GM12878 (cell line): ENCODE measurements around the gene VCL. TPM values are rescaled to one million over a fixed set of nuclear protein-coding genes. Genes with fewer than 3 reads are reported as not detected.

ENCODE experiments used
- ATAC-seq: fragments of 200-7000 bp; cut with Tn5 transposase; 3 replicates; pipeline ENCODE4 v1.9.1; 2020; ENCODE audit warnings: mild to moderate bottlenecking, moderate library complexity
- BruUV-seq: library from RNA; stranded (reverse); fragments of 400-500 nt; replicated peaks from 2 replicates; lab custom pipeline; 2021; lab: Mats Ljungman, UMichigan
- CTCF ChIA-PET: fragments of 300-600 bp; sonication (Branson Sonifier 250); formaldehyde crosslinking; extraction: SDS; loops from one replicate; lab custom pipeline; 2021; ENCODE audit warnings: inconsistent platforms; lab: Yijun Ruan, JAX
- POLR2A ChIA-PET: fragments of 350-600 bp; formaldehyde crosslinking; extraction: SDS; loops from one replicate; lab custom pipeline; 2021; ENCODE audit warnings: inconsistent platforms; lab: Charles Lee
- RAD21 ChIA-PET: fragments of 300-600 bp; sonication (Branson Sonifier 250); formaldehyde crosslinking; loops from one replicate; lab custom pipeline; 2023; ENCODE audit warnings: antibody characterized with exemption; ENCODE audit not compliant: unreplicated experiment; lab: Charles Lee
- SMC1A ChIA-PET: fragments of 300-600 bp; sonication (Branson Sonifier 250); formaldehyde crosslinking; loops from one replicate; lab custom pipeline; 2023; ENCODE audit not compliant: unreplicated experiment, uncharacterized antibody; lab: Charles Lee
- DNase-seq: peaks from one replicate; pipeline ENCODE4 v3.0.0-alpha.2; 2011; ENCODE audit warnings: low read depth, low spot score
- FAIRE-seq: peaks from 3 replicates; lab custom pipeline; 2011; peaks lifted over from hg19 to GRCh38; lab: Jason Lieb, UNC
- H2AFZ ChIP-seq: 2 replicates; pipeline ENCODE4 v1.6.0; 2011; ENCODE audit warnings: low read depth, low read length, control low read depth; ENCODE audit not compliant: control insufficient read depth
- H3K27ac ChIP-seq: 2 replicates; pipeline ENCODE4 v1.5.1; 2011; ENCODE audit warnings: control low read depth; ENCODE audit not compliant: control insufficient read depth, insufficient read depth
- H3K27me3 ChIP-seq, 2 experiments: replicated peaks in 1 of 2; 2 replicates each; pipeline versions ENCODE4 v1.6.0 to v1.6.1; 2011; ENCODE audit warnings: low read length in 1 of 2; ENCODE audit not compliant: control insufficient read depth in 2 of 2, insufficient read depth in 2 of 2
- H3K36me3 ChIP-seq, 2 experiments: 2 replicates each; pipeline ENCODE4 v1.5.1; 2011; ENCODE audit warnings: low read length in 1 of 2; ENCODE audit not compliant: control insufficient read depth in 2 of 2, insufficient read depth in 2 of 2
- H3K4me1 ChIP-seq: 2 replicates; pipeline ENCODE4 v1.6.1; 2011; ENCODE audit warnings: mild to moderate bottlenecking, low read length, moderate library complexity, mixed read lengths; ENCODE audit not compliant: control insufficient read depth, insufficient read depth
- H3K4me2 ChIP-seq: 2 replicates; pipeline ENCODE4 v1.6.0; 2011; ENCODE audit warnings: control low read depth; ENCODE audit not compliant: control insufficient read depth, insufficient read depth
- H3K4me3 ChIP-seq: fragments of 200-600 bp; sonication (generic); 2 replicates; pipeline ENCODE4 v1.5.1; 2016
- H3K79me2 ChIP-seq: 2 replicates; pipeline ENCODE4 v1.6.0; 2011; ENCODE audit warnings: low read length; ENCODE audit not compliant: control insufficient read depth, insufficient read depth
- H3K9ac ChIP-seq: 2 replicates; pipeline ENCODE4 v1.8.0; 2011; ENCODE audit warnings: low read length, control low read depth, mixed read lengths; ENCODE audit not compliant: control insufficient read depth, insufficient read depth
- H3K9me3 ChIP-seq: replicated peaks from 3 replicates; pipeline ENCODE4 v1.5.1; 2011; ENCODE audit warnings: mild to moderate bottlenecking, low read length; ENCODE audit not compliant: control insufficient read depth, insufficient read depth
- H4K20me1 ChIP-seq: 2 replicates; pipeline ENCODE4 v1.6.0; 2011; ENCODE audit not compliant: control insufficient read depth, insufficient read depth
- DPF2 ChIP-seq: fragments of 450-650 bp; IDR thresholded peaks from 2 replicates; pipeline ENCODE4 v1.6.1; 2017; ENCODE audit warnings: mild to moderate bottlenecking
- EED ChIP-seq: sonication (generic); IDR thresholded peaks from 2 replicates; pipeline ENCODE4 v1.6.1; 2016; ENCODE audit warnings: antibody characterized with exemption, low read depth
- ELK1 ChIP-seq: IDR thresholded peaks from 2 replicates; pipeline ENCODE4 v1.6.1; 2012; ENCODE audit warnings: low read depth, low read length, improper control_type of control experiment
- IKZF1 ChIP-seq: fragments of 450-650 bp; conservative IDR thresholded peaks from 2 replicates; pipeline ENCODE4 v1.6.1; 2017; ENCODE audit warnings: antibody characterized with exemption, mild to moderate bottlenecking
- IKZF2 ChIP-seq, 2 experiments: fragments of 450-650 bp; IDR thresholded peaks; 2 replicates each; pipeline ENCODE4 v1.6.1; 2017; ENCODE audit warnings: mild to moderate bottlenecking in 2 of 2, moderate library complexity in 2 of 2
- NFIC ChIP-seq: IDR thresholded peaks from 2 replicates; pipeline ENCODE4 v1.6.1; 2012; ENCODE audit warnings: low read depth, mild to moderate bottlenecking, inconsistent platforms, low read length, moderate library complexity
- PAX5 ChIP-seq: IDR thresholded peaks from 2 replicates; pipeline ENCODE4 v1.6.1; 2011; ENCODE audit warnings: low read depth, low read length, borderline replicate concordance
- RELB ChIP-seq: fragments of 450-650 bp; IDR thresholded peaks from 2 replicates; pipeline ENCODE4 v1.6.1; 2017; ENCODE audit warnings: low read depth, mild to moderate bottlenecking, moderate library complexity
- SPI1 ChIP-seq: IDR thresholded peaks from 2 replicates; pipeline ENCODE4 v1.6.1; 2011; ENCODE audit warnings: low read depth, mild to moderate bottlenecking, low read length, moderate library complexity, borderline replicate concordance; ENCODE audit not compliant: insufficient read depth
- ZBTB11 ChIP-seq: fragments of 450-650 bp; formaldehyde crosslinking; IDR thresholded peaks from 2 replicates; pipeline ENCODE4 v1.5.0; 2022; ENCODE audit warnings: mild to moderate bottlenecking, missing genetic modification characterization
- ZNF207 ChIP-seq: fragments of 450-650 bp; IDR thresholded peaks from 2 replicates; pipeline ENCODE4 v1.6.1; 2014; ENCODE audit warnings: antibody characterized with exemption, mild to moderate bottlenecking, borderline replicate concordance
- WGBS: methylation state at CpG from one replicate; pipeline ENCODE4 v1.1.6; 2016; ENCODE audit warnings: low lambda C conversion rate; ENCODE audit not compliant: insufficient replicate concordance, insufficient coverage; ENCODE audit errors: missing lambda C conversion rate; 5-methylcytosine and 5-hydroxymethylcytosine counted together
- in situ Hi-C: fragments of 300-500 bp; cut with MboI; formaldehyde crosslinking; loops from 9 replicates; pipeline ENCODE4 v1.14.3; 2018; ENCODE audit warnings: mixed read lengths
- intact Hi-C: fragments of 100-400 bp; cut with micrococcal nuclease; formaldehyde crosslinking; loops from one replicate; pipeline ENCODE4 v1.14.2; 2022; ENCODE audit not compliant: unreplicated experiment
- polyA plus RNA-seq, 11 experiments: library from polyadenylated mRNA; depleted of rRNA in 4 of 11; unstranded in 6 of 11; stranded (reverse) in 5 of 11; fragments of >200 nt; fragmentation: Nextera tagmentation in 4 of 11; fragmentation: Illumina TruSeq in 1 of 11; extraction: Ambion mirVana in 4 of 11; extraction: Trizol in 1 of 11; gene quantifications; 1 replicate in 1 of 11; 2 replicates in 10 of 11; pipeline versions ENCODE4 v1.2.1 to v1.2.3, GENCODE V29; 2011 to 2016; ENCODE audit warnings: inconsistent platforms in 2 of 11, missing spikeins in 2 of 11, low read depth in 1 of 11
- total RNA-seq, 4 experiments: library from RNA; depleted of rRNA in 3 of 4; stranded (reverse); fragments of >200 nt in 3 of 4; fragmentation: Illumina TruSeq in 1 of 4; extraction: Trizol in 1 of 4; gene quantifications; 2 replicates each; pipeline versions ENCODE4 v1.2.1 to v1.2.3, GENCODE V29; 2013 to 2021

VCL gene
- total and polyA plus RNA-seq, 10 of the 15 experiments (the other 5 are each of a cell fraction or from before 2014, with no cell fraction given): 6.7 to 54.6 (median 24.3) TPM

- Histone ChIP-seq H3K79me2 (no peaks in the 10 kb centered on the region), H3K4me1 (peaks cover 11% of the 10 kb centered on the region), H3K27me3 (no peaks in the 10 kb centered on the region), H3K27ac (no peak overlapping the region), H4K20me1 (no peaks in the 10 kb centered on the region), H3K9me3 (no peaks in the 10 kb centered on the region), H3K4me3 (no peak overlapping the region), H3K36me3 (no peaks in the 10 kb centered on the region), H3K9ac (no peak overlapping the region), H3K4me2 (no peak overlapping the region; the same call in 1 of the 2 replicates), H2AFZ (no peak overlapping the region)
- ATAC-seq (peak; percentile 88), FAIRE-seq (no peak), DNase-seq (no peak)
- intact Hi-C loops (loop anchor here (2.0 kb wide), 1 partner anchor 78 kb away; no protein-coding TSS in a partner anchor), in situ Hi-C loops (no loop called here)
- BruUV-seq: no TSS peak
- CTCF ChIA-PET: interaction anchor here (0.6 to 3.6 kb wide), 11 partner anchors 12 to 1894 kb away, joined by 3 to 24 read pairs (median 5); no protein-coding TSS in a partner anchor
- POLR2A ChIA-PET: interaction anchor here (0.9 to 1.3 kb wide), 2 partner anchors 14 to 41 kb away, joined by 3 to 4 read pairs; no protein-coding TSS in a partner anchor
- SMC1A ChIA-PET: interaction anchor here (0.6 to 2.1 kb wide), 9 partner anchors 9 to 148 kb away, joined by 3 to 16 read pairs (median 3); no protein-coding TSS in a partner anchor
- TF ChIP-seq RELB (peak; percentile 54; the same call in 1 of the 2 replicates), IKZF2 (IDR thresholded peaks at IDR 0.05) (peak; percentile 78 to 80), SPI1 (peak; percentile 69), ELK1 (no peak), EED (peak; percentile 76), NFIC (peak; percentile 35; the same call in 1 of the 2 replicates), PAX5 (no peak), ZNF207 (no peak), DPF2 (peak; percentile 41; the same call in 1 of the 2 replicates), IKZF1 (peak; percentile 78), ZBTB11 (CRISPR knock-in tag) (no peak)
- RAD21 ChIA-PET: interaction anchor here (1.4 to 1.5 kb wide), 2 partner anchors 42 to 94 kb away, joined by 7 to 8 read pairs; no protein-coding TSS in a partner anchor
- 2% methylated on average over 2 of the region's 2 CpGs for WGBS
These were observed 36.4 kb downstream of the VCL start for GRCh38 chr10:74034301-74034700.
